Measurements from ENCODE around the gene RDH14. TPM values are rescaled to one million over a fixed set of nuclear protein-coding genes. Genes with fewer than 3 reads are reported as not detected.
A peak's percentile ranks its signal among the peaks of the same experiment; 100 is the strongest.

Gene RDH14, protein sequence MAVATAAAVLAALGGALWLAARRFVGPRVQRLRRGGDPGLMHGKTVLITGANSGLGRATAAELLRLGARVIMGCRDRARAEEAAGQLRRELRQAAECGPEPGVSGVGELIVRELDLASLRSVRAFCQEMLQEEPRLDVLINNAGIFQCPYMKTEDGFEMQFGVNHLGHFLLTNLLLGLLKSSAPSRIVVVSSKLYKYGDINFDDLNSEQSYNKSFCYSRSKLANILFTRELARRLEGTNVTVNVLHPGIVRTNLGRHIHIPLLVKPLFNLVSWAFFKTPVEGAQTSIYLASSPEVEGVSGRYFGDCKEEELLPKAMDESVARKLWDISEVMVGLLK
- total RNA-seq, result 31.8 and 35.8 TPM in 2 replicates

- DNase-seq (ENCODE audit: low read depth), result peak; percentile 86
These were observed at the start of gene RDH14 for GRCh38 chr2:18560031-18560796. Gene RDH14, minus strand, starts transcription at chr2:18560653. Its CDS starts 81 bp downstream, at chr2:18560572.

GRCh38 chr2:18610090-18610489 lies 49.6 kb upstream of the RDH14 start:
- DNase-seq (ENCODE audit: low read depth), result no peak

DNA sequence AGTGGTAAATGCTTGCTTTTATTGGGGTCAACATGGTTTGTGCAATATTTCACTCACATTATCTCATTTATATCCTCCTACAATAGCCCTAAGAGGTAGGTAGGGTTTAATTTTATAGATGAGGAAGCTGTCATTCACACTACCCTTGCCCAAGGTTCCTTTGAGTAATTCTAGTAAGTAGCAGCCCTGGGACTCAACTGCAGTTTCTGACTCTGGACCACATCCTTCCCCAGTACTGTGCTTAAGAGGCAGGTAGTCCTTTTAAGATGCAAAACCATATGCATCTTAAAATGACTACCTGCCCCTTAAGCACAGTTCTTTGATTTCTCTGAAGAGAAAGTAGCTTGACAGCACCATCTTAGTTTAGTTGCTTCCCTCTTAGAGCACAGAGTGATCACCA lies 44.7 kb upstream of the RDH14 start:
- DNase-seq (ENCODE audit: low read depth), result no peak

GRCh38 chr2:18604531-18604885 lies 44.1 kb upstream of the RDH14 start:
- DNase-seq (ENCODE audit: low read depth), result no peak

GRCh38 chr2:18603854-18604530 lies 43.5 kb upstream of the RDH14 start:
- no peak for DNase-seq (ENCODE audit: low read depth)

- DNase-seq (ENCODE audit: low read depth), result no peak
These were observed 41.8 kb upstream of the RDH14 start for GRCh38 chr2:18602298-18602697.

DNA sequence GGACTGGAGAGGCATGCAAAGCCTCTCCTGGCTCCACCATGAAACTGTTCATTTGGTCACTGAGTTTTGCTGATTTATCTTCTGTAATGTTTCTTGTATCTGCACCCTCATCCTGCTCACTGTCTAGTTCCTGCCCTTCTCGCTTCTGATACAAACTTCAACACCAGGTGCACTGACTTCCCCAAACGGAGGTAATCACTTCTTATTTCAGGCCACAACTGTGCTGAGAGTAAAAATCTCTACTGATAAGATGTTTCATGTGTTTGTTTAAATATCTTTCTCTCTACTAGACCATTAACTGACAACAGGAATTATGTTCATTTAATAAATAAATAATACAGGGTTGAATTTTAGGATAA lies 39.8 kb upstream of the RDH14 start:
- DNase-seq (ENCODE audit: low read depth), result no peak

GRCh38 chr2:18599509-18600254 lies 39.2 kb upstream of the RDH14 start:
- no peak for DNase-seq (ENCODE audit: low read depth)

DNA sequence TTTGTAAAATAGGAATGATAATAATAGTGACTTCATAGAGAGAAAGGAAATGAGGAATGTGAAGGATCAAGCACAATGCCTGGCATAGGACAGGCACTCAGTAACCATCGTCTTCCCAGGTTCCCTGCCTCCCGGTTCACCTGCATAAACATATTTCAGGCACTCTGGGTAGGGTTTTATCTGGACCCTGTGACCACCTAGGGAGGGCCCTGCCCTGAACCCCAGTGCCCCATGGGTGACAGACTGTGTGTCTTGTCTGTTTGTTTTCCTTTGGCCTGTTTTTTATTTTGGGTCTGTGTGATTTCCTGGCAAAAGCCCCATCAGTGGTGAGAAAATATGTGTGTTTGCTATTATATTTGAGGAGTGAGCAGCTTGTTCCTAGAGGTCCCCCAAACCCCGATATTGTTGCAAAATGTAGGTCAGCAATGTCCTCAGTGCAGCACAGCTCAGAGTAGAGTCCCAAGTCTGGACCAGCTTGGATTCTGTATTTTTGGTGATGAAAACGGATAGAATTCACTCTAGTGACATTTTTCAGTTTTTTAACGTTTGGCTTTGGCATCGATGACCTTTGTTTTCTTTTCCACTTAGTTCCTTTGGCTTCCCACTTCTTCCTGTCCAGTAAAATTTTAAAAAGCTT lies 38.5 kb upstream of the RDH14 start:
- no peak for DNase-seq (ENCODE audit: low read depth)

DNA sequence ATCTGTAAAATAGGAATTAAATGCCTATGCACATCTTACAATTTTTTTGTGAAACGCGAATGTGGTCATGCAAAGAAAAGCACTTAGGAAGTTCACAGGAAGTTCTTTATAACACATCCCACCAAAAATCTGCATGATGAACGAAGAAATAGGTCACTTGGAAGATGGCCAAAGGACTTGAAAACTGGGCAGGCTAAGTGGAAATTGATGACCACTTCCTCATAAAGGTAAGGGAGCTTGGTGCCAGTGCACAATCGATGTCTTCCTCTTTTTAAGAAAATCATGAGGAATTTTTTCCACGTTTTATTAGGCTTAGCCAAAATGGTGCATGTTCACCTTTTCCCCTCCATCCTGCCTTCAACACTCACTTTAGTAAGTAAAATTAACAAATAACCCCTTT lies 37.2 kb upstream of the RDH14 start:
- no peak for DNase-seq (ENCODE audit: low read depth)

DNA sequence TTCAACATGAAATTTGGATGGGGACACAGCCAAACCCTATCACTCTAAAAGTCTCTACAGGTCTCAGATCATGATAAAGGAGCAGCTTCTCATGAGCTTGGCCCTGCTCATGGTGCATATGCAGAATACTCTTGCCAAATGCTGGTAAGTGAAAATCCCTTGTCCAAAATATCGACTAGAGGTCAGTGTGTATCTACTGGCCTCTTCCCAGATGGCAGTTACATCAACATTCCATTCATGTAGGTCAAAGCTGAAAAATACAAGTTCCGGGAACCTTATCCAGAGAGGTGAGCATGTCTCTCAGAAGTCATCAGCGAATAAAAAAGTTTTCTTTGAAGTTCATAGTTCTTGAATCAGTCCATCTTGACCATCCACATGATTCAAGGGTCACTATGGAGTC lies 36.5 kb upstream of the RDH14 start:
- no peak for DNase-seq (ENCODE audit: low read depth)

- no peak for DNase-seq (ENCODE audit: low read depth)
These were observed 33.0 kb upstream of the RDH14 start for GRCh38 chr2:18593496-18593895.

DNA sequence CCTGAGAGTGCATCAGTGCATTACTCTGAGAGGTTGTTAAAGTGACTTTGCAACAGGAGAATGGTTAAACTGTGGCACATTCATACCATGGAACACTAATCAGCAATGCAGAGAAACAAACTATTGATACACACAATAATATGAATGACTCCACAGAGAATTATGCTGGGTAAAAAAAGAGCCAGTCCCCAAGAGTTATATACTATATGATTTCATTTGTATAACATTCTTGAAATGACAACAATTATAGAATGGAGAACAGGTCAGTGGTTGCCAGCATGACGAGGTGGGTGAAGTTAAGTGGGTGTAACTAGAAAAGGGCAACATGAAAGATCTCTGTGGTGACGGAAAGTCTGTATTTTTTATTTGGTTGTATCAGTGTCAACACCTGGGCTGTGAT lies 31.9 kb upstream of the RDH14 start:
- DNase-seq (ENCODE audit: low read depth), result no peak

GRCh38 chr2:18589354-18589753 lies 28.9 kb upstream of the RDH14 start, which contains the start of gene NT5C1B:
Gene NT5C1B, minus strand, starts transcription at chr2:18589569. Its CDS starts 101 bp downstream, at chr2:18589468.
- no peak for DNase-seq (ENCODE audit: low read depth)

DNA sequence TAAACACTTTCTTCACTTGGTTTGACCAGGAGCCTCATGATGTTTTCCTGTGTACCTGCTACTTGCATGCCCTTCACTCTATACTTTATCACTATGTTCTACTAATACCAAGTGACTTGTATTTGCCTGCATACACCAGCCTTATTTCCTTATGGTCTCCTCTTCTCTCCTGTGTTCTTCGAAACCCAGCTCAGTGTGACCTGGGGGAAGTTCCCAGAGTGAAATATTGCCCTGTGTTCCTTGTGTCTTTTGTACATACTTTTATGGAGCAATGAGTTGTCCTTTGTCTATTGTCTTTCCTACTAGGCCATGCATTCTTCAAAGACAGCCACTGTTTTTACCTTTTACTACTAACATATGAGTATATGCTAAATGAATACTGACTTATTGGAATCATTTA lies 28.3 kb upstream of the RDH14 start:
- no peak for DNase-seq (ENCODE audit: low read depth)

DNA sequence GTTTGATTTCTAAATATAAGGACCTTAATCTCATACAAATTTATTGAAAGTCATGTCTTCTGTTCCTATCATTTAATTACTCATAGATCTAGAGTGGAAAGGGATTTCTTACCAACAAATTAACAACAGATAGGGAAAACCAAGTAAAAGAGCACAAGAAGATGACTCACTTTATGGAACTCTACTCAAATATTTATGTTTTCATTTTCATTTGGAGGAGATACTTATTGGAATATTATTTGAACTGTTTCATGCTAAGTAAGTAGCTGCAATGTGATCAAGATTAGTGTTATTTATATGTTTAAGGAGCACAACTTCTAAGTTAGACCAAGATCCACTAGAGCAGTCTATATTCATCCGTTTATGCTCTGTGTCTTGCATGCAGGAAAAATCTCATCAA lies 27.6 kb upstream of the RDH14 start:
- DNase-seq (ENCODE audit: low read depth), result no peak

GRCh38 chr2:18585526-18585925 lies 25.1 kb upstream of the RDH14 start:
- no peak for DNase-seq (ENCODE audit: low read depth)

DNA sequence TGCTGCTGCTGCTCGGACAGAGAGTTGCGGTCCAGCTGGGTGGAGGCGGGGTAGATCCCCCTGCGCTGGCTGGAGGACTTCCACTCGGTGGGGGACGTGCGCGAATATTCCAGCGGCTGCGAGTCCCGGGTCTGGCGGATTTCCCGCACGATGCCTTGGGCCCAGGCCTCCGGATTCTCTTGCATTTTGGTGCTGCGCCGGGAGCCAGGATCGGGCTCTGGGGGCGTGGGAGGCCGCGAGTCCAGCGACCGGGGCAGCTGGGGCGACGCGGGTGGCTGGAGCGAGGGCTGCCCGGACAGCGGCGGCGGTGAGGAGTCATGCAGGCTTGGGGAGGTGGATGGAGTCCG lies 24.1 kb upstream of the RDH14 start:
- no peak for DNase-seq (ENCODE audit: low read depth)

GRCh38 chr2:18583905-18584607 lies 23.6 kb upstream of the RDH14 start:
- no peak for DNase-seq (ENCODE audit: low read depth)

DNA sequence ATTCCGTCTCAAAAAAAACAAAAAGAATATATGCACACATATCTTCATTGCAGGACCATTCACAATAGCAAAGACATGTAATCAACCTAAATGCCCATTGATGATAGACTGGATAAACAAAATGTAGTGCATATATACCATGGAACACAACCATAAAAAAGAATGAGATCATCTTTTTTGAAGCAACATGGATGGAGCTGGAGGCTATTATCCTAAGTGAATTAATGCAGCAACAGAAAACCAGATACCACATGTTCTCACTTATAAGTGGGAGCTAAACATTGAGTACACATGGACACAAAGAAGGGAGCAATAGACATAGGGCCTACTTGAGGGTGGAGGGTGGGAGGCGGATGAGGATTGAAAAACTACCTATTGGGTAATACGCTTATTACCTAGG lies 20.2 kb upstream of the RDH14 start:
- DNase-seq (ENCODE audit: low read depth), result no peak

DNA sequence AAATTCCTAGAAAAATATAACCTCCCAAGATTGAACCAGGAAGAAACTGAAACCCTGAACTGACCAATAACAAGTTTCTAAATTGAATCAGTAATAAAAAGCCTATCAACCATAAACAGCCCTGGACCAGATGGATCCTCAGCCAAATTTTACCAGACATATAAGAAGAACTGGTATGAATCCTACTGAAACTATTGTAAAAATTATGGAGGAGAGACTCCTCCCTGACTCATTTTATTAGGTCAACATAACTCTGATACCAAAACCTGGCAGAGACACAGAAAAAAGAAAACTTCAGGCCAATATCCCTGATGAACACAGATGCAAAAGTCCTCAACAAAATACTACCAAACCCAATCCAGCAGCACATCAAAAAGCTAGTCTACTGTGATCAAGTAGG lies 17.6 kb upstream of the RDH14 start:
- DNase-seq (ENCODE audit: low read depth), result no peak

Data from renal cortical epithelial cell (primary cell).